PC-3 (cell line): ENCODE measurements around the gene ACSBG1.

Experiments
- CTCF ChIP-seq: fragments of 300-600 bp; sonication (generic); conservative IDR thresholded peaks from 2 replicates; pipeline ENCODE4 v1.5.1; 2017; ENCODE audit warnings: antibody characterized with exemption, low read depth, mild to moderate bottlenecking, low read length
- EZH2 ChIP-seq: fragments of 300-600 bp; sonication (generic); IDR thresholded peaks from one replicate; pipeline ENCODE4 v1.6.1; 2017; ENCODE audit warnings: antibody characterized with exemption, mild to moderate bottlenecking, low read length; ENCODE audit not compliant: unreplicated experiment

GRCh38 chr15:78244101-78244500 is 9.7 kb upstream of the ACSBG1 start:
- no peak for TF ChIP-seq CTCF
- no peak for TF ChIP-seq EZH2
